GM18526 (cell line): ENCODE data around the gene PROK1.

Experiments
- POLR2A ChIP-seq: IDR thresholded peaks from 3 replicates; pipeline ENCODE4 v1.6.1; 2011; ENCODE audit not compliant: insufficient read length; ENCODE audit errors: extremely low read depth

Gene PROK1, protein sequence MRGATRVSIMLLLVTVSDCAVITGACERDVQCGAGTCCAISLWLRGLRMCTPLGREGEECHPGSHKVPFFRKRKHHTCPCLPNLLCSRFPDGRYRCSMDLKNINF

DNA sequence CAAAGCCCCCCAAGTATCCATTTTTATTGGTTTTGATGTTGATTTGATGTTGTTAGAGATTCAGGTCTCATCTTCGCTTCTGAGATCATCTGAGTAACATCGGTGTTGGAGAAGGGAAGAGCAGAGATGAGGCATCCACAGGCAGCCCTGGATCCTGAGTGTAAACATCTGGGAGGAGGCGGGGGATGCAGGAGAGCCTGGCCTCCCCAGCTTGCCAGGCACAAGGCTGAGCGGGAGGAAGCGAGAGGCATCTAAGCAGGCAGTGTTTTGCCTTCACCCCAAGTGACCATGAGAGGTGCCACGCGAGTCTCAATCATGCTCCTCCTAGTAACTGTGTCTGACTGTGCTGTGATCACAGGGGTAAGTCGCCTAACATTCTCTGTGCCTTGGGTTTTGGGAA, at the start of gene PROK1:
Gene PROK1 (plus strand): TSS at position 221 of the 400 bp plus-strand sequence. CDS start 68 bp downstream, at position 289.
- no peak for TF ChIP-seq POLR2A

DNA sequence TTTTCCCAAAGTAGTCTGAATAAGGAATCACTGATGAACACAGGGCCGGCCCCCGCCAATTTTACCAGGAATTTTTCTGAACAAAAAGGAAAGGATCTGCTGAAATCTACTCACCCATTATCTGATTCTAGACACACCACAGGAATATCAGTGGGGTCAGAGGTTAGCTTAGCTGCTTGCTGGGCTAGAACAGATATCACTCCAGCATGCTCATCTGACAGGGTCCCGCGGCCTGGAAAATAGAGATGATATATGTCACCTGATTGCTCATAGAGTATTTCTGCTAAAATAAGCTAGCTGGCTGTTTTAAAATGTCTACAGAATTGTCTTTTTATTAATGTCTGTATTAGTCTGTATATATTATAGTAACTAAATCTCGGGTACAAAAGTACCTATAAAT, 47.1 kb upstream of the PROK1 start:
- no peak for TF ChIP-seq POLR2A

DNA sequence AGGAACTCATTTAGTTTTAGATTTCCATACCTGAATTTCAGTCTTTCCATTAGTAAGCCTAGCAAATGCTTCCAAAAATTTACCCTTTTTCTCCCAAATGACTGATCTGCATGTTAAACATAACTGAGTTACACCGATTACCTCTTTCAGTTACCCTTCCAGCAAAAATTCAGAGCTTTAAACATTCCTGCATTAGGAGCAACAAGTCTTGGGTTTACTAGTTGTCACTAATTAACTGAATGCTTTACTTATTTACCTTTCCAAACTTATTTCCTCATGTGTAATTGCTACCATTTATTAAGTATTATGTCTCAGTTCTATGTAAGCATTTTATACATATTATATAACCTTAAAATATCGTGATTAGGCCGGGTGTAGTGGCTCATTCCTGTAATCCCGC, 46.5 kb upstream of the PROK1 start:
- no peak for TF ChIP-seq POLR2A

DNA sequence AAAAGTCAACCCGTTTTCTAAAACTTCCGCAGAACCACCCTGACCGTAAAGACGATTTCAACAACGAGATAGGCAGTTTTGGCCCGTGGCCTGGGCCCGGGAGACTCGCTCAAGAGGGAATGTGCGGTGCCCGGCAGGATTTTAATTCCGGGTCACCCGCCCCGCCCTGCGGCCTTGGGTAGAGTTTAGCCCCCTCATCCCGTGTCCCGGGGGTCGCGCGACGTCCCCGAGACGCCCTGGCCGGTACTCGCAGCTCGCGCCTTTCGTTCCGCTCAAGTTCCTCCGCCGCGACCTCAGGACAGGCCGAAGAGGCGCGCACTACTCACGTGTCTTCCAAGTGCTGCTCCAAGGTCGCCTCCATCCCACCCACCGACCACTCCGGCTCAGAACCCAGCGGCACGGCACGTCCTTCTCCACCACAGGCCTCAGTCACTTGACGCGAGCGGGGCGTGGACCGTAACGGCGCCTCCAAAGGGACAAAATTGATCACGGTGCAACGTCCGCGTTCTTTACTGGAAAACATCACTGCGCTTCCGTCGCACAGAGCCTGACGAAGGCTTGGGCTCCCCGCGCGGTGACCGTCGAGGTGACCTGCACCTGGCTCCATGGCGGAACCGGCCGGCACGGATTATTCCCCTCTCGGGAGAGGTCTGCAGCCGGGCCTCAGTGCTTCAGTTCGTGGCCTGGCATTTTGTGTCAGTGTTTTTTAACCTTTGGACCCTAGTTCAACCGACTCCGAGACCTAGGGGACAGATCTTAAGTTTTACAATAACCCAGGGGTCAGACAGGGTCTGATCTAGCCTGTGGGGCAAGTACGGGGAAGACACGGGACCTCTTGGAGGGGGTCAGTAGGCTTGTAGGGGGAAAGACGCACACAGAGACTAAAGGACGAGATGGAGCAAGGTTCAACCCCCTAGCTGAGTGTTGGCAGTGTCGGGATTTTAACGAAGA, 43.4 kb upstream of the PROK1 start, which contains the start of gene LAMTOR5:
Gene LAMTOR5 (minus strand): TSS at position 435 of the 951 bp plus-strand sequence. CDS start 74 bp downstream, at position 361.
- peak; percentile 87 for TF ChIP-seq POLR2A

DNA sequence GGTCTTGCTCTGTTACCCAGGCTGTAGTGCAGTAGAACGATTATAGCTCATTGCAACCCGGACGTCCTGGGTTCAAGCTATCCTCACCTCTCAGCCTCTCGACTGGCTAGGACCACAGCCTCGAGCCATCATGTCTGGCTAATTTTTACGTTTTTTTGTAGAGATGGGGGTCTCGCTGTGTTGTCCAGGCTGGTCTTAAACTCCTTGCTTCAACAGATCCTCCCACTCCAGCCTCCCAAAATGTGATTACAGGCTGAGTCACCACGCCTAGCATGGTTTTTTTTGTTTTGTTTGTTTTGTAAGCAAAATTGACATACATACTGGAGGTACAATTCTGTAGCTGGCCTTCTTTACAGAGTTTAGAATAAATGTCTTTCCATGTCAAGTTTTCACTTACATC, 42.5 kb upstream of the PROK1 start:
- TF ChIP-seq POLR2A, result no peak

DNA sequence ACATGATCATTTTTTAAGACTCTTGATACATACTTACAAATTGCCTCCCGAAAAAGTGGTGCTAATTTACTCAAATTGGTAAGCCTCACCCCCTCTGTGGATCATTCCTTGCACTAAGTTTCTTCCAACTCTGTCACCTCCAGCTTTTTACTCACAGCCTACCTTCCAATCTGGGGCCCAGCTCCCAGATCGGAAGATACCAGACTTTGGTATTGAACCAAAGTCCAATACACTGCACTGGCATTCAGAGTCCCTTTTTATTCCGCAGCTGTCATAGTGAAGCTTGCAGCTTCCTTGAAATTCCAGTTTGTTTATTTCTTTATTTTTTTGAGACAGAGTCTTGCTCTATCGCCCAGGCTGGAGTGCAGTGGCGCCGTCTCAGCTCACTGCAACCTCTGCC, 41.6 kb upstream of the PROK1 start:
- no peak for TF ChIP-seq POLR2A

DNA sequence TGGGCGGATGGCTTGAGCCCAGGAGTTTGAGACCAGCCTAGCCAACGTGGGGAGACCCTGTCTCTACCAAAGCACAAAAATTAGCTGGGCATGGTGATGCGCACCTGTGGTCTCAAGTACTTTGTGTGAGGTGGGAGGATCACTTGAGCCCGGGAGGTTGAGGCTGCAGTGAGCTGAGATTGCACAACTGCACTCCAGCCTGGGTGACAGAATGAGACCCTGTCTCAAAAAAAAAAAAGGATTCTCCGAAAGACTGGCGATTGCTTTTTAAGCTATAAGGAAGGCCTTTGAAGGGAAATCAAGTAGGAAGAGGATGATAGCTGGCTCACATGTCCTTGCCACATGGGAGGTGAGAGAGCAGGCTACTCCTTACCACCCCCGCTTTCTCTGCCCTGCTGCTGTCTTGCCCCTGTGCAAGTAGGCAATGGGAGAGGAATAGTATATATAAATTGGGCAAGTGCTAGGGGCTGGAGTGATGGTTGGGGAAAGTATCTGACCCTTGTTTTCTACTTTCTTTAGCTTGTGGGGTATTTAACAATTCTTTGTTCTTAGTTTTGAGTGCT, 39.7 kb upstream of the PROK1 start:
- TF ChIP-seq POLR2A, result no peak

DNA sequence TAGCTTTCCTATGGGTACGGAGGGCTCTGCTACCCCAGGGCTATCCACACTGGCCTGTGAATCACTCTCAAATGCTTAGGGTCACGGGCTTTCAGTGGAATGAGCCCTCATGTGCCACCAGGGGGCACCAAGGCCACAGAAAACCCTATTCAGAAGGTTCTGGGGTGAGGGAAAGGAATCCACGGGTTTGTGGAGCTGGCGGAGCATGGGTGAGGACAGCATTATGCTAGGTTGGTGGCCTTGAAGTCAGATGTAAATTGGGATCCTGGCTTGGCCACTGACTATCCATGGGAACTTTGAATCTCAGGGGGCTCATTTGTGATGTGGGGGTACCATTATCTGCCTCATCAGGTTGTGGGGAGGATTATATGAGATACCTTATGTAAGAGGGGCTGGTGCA, 38.4 kb upstream of the PROK1 start:
- no peak for TF ChIP-seq POLR2A

DNA sequence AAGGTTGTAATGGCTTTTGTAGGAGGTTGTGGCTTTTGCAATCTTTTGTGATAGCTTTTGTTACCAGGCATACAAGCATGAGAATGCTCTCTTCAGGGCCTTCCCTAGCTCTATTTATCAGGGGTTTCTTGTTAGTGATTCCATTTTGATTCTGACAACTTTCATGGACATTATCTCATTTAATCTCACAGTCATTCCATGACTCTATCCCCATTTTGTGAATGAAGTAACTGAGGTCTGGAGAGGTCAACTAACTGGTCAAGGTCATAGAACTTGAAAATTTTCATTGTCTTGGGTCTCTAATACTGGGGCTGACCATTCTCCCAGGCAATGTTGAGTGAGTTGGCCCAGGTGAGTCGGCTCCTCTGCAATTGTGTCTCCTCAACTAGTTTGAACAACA, 32.2 kb upstream of the PROK1 start:
- no peak for TF ChIP-seq POLR2A

DNA sequence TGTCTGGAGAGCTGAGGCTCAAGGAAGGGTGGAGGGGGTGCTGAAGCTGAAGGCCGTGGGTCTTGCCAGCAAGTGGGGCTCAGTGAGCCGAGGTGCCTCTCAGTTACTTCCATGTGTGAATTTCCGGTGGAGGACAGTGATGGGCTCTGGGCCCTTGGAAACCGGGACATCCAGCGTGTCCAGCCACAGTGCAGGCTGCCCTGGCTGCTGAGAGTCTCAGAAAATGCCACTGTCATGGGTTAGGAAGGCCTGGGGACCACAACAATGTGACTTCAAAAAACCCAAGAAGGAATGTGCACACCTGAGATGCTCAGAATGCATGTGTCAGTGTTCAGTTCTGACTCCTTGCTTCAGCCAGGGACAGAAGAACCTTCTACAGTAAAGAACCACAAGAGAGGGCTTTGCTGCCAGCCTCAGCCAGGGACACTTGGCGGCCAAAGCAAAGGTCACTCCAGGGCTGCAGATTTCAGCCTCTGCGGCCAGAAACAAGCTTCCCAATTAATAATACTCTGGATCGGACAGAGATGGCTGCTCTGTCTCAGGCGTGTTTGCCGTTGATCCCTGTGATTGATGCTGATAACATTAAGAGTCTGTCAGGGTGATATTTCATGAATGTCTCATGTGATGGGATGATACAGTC, 30.8 kb upstream of the PROK1 start:
- TF ChIP-seq POLR2A, result no peak

DNA sequence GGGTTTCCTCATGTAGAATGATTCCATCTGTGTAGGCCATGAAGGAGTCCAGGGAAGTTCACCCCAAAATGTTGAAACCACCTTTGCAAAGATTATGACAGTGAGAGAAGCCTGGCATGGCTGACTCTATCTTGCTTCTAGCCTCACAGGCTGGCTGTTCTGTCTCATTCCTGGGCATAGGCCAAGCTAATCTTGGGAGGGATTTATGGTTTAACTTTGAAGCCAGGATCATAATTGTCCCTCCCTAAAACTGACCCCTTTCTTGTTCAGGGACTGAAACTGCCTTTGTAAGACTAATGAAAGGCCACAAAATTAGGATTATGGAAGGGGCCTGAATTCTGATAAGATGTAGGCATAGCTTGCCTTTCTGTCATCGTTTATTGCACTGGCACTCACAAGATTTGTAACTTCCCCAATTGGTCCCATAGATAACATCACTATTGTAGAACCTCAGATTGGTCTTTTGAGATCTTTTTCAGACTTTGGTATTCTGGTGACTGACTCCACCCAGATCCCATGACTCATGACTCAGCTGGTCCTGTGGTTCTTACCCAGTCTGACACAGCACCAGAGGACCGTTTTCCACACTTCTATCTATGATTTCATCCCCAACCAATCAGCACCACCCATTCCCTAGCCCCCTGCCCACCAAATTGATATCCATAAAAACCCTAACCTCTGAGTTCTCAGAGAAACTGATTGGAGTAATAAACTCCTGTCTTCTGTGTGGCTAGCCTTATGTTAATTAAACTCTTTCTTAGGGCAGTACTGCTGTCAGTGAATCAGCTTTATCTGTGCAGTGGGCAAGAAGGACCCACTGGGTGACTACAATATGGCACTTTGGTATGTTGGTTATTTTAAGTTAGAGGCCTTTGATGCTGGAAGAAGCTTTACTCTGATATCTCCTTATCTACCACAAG, 29.8 kb upstream of the PROK1 start:
- no peak for TF ChIP-seq POLR2A

DNA sequence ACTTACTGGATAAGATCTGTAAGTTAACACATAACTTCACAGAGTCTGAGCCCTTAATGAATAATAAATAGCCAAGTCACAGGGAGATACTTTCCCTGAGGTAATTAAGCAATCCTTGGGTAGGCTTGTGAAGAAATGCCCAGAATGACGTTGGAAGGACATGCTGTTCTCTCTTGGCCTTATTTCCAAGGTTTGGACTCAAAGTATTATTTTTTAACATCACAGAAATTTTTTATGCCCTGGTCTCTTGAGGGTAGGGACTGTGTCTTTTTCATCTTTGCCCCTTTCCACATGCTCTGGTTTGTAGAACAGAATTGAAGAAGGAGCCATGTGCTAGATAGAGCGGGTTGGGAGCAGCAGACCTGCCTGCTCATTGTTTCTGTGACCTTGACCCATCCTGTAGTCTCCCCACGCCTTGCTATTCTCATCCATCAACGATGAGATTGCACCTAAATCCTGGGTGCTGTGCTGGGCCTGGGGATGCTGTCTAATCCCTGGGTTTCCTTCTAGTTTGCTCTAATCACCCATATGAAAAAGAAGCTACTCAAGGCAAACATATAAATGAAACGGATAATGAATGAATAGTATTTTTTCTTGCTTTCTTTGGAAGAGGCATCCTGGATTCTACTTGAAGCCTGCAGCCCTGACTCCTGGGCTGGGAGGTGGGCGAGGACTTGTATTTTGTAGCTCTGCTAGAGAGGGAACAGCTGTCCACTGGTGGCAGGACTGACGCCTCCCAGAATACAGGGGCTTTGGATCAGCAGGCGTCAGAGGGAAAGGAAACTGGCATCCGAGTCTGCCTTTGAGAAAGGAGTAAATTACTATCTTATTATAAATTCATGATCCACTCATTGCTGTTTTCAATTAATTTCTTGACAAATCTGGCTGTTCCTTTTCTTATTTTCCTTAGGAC, 26.0 kb upstream of the PROK1 start:
- TF ChIP-seq POLR2A, result no peak

DNA sequence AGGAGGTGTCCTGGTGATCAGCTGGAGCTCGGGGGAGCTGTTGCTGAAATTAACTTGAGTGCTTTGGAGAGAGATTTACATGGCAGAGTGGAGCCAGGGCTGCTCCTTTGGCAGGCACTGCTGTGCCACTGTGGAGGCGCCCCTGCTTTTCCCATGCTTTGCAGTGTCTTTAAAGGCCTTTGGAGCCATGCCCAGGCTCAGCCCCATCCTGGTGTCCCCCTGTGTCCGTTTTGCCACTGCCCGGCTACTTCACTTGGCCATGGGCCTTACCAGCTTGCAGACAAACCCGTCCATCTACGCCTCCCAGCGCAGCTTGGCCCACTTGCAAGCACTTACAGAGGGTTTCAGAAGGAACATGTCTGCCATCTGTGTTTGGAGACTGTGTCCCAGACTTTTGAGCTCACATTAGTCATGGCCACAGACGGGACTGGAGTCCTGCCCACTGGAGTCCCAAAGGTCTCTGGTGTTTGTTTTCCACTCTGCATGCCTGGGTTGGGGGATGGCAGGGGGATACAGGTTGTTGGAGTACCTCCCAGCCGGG, 25.3 kb upstream of the PROK1 start:
- no peak for TF ChIP-seq POLR2A
